PC-9 (cell line): Measurements from ENCODE around the gene ST6GALNAC3. TPM values are rescaled to one million over a fixed set of nuclear protein-coding genes. Genes with fewer than 3 reads are reported as not detected.
"Not testable (repeated sequence)": the region's sequence is repeated elsewhere in the genome, so short reads cannot be mapped to it uniquely, and the experiment has no call there.

ENCODE experiments used
- BruUV-seq: library from RNA; stranded (reverse); fragments of 400-500 nt; replicated peaks from 2 replicates; lab custom pipeline; 2021; lab: Mats Ljungman, UMichigan
- CTCF ChIA-PET: fragments of 300-600 bp; sonication (Branson Sonifier 250); formaldehyde crosslinking; loops from one replicate; lab custom pipeline; 2022; ENCODE audit warnings: antibody characterized with exemption; lab: Charles Lee
- POLR2A ChIA-PET: fragments of 300-600 bp; sonication (Branson Sonifier 250); formaldehyde crosslinking; loops from one replicate; lab custom pipeline; 2022; ENCODE audit warnings: antibody characterized with exemption; ENCODE audit not compliant: unreplicated experiment; lab: Charles Lee
- DNase-seq, 2 experiments: peaks; one replicate each; pipeline versions ENCODE4 v3.0.0 to v3.0.0-alpha.2; 2015 to 2022; ENCODE audit warnings: mixed read lengths in 1 of 2
- H2AFZ ChIP-seq: fragments of 200-600 bp; sonication (generic); 2 replicates; pipeline ENCODE4 v1.8.1; 2017; ENCODE audit warnings: antibody characterized with exemption
- H3F3A ChIP-seq: fragments of 200-600 bp; sonication (generic); 2 replicates; pipeline ENCODE4 v1.8.1; 2017; ENCODE audit warnings: antibody characterized with exemption, mild to moderate bottlenecking, low read depth; ENCODE audit not compliant: insufficient read depth
- H3K27ac ChIP-seq: fragments of 200-600 bp; sonication (generic); 2 replicates; pipeline ENCODE4 v1.6.1; 2016; ENCODE audit warnings: mixed run types
- H3K27me3 ChIP-seq: fragments of 200-600 bp; sonication (generic); 2 replicates; pipeline ENCODE4 v1.6.1; 2016; ENCODE audit warnings: low read depth, mixed run types; ENCODE audit not compliant: insufficient read depth
- H3K36me3 ChIP-seq: fragments of 200-600 bp; sonication (generic); 2 replicates; pipeline ENCODE4 v1.6.1; 2016; ENCODE audit warnings: low read depth, mixed run types
- H3K4me1 ChIP-seq: fragments of 200-600 bp; sonication (generic); replicated peaks from 2 replicates; pipeline ENCODE4 v1.6.1; 2016; ENCODE audit warnings: mixed run types; ENCODE audit not compliant: insufficient read depth
- H3K4me2 ChIP-seq: fragments of 200-600 bp; sonication (generic); 2 replicates; pipeline ENCODE4 v1.6.1; 2017; ENCODE audit warnings: mixed run types
- H3K4me3 ChIP-seq: fragments of 200-600 bp; sonication (generic); 2 replicates; pipeline ENCODE4 v1.6.1; 2016; ENCODE audit warnings: mixed run types
- H3K79me2 ChIP-seq: fragments of 200-600 bp; sonication (generic); 2 replicates; pipeline ENCODE4 v1.6.1; 2017; ENCODE audit warnings: low read depth, mixed run types
- H3K9me2 ChIP-seq: fragments of 200-600 bp; sonication (generic); 2 replicates; pipeline ENCODE4 v1.8.1; 2017; ENCODE audit warnings: mild to moderate bottlenecking; ENCODE audit not compliant: insufficient read depth
- H3K9me3 ChIP-seq: fragments of 200-600 bp; sonication (generic); 2 replicates; pipeline ENCODE4 v1.8.1; 2016; ENCODE audit warnings: low read depth; ENCODE audit not compliant: insufficient read depth
- H4K20me1 ChIP-seq: fragments of 200-600 bp; sonication (generic); 2 replicates; pipeline ENCODE4 v1.8.1; 2017; ENCODE audit not compliant: insufficient read depth
- CTCF ChIP-seq: fragments of 200-600 bp; sonication (generic); conservative IDR thresholded peaks from 2 replicates; pipeline ENCODE4 v1.6.1; 2017; ENCODE audit warnings: mixed run types, antibody characterized with exemption, mild to moderate bottlenecking, moderate library complexity
- EZH2 ChIP-seq: fragments of 200-600 bp; sonication (generic); IDR thresholded peaks from 2 replicates; pipeline ENCODE4 v1.8.0; 2017; ENCODE audit warnings: antibody characterized with exemption, low read depth
- intact Hi-C: fragments of 100-400 bp; cut with micrococcal nuclease; formaldehyde crosslinking; loops from one replicate; pipeline ENCODE4 v1.10.0; 2022; ENCODE audit not compliant: unreplicated experiment
- total RNA-seq: library from RNA; stranded (reverse); gene quantifications from 2 replicates; pipeline ENCODE4 v1.2.3, GENCODE V29; 2021

ST6GALNAC3 gene
- total RNA-seq, 1 experiment from 2014 or later: 0.04 TPM

- POLR2A ChIA-PET: no interaction called here
- Histone ChIP-seq H4K20me1 (no peaks in the 10 kb centered on the region), H3K4me3 (no peak overlapping the region), H3K4me1 (no peaks in the 10 kb centered on the region), H3K9me3 (no peaks in the 10 kb centered on the region), H3F3A (no peaks in the 10 kb centered on the region), H3K27ac (no peak overlapping the region), H3K4me2 (no peak overlapping the region), H2AFZ (no peak overlapping the region), H3K79me2 (no peaks in the 10 kb centered on the region), H3K36me3 (no peaks in the 10 kb centered on the region), H3K9me2 (no peaks in the 10 kb centered on the region), H3K27me3 (no peaks in the 10 kb centered on the region)
- BruUV-seq: no TSS peak
- CTCF ChIA-PET: no interaction called here
- intact Hi-C loops: no loop called here
- no peak for DNase-seq
- TF ChIP-seq CTCF (no peak), EZH2 (no peak)
These were observed 26.3 kb upstream of the ST6GALNAC3 start for GRCh38 chr1:76048219-76048618.

GRCh38 chr1:76048926-76049325, 25.6 kb upstream of the ST6GALNAC3 start:
- no peaks in the 10 kb centered on the region for H3K9me3 ChIP-seq
- TF ChIP-seq EZH2 (no peak), CTCF (no peak)
- no TSS peak for BruUV-seq
- no peak for DNase-seq
- no peaks in the 10 kb centered on the region for H3F3A ChIP-seq
- no peaks in the 10 kb centered on the region for H3K79me2 ChIP-seq
- H3K4me1 ChIP-seq: no peaks in the 10 kb centered on the region
- ChIA-PET CTCF (no interaction called here), POLR2A (no interaction called here)
- intact Hi-C loops: no loop called here
- no peak overlapping the region for H3K4me3 ChIP-seq
- no peak overlapping the region for H3K4me2 ChIP-seq
- no peaks in the 10 kb centered on the region for H3K27me3 ChIP-seq
- H3K9me2 ChIP-seq: no peaks in the 10 kb centered on the region
- no peaks in the 10 kb centered on the region for H4K20me1 ChIP-seq
- H2AFZ ChIP-seq: no peak overlapping the region
- no peaks in the 10 kb centered on the region for H3K36me3 ChIP-seq
- no peak overlapping the region for H3K27ac ChIP-seq

GRCh38 chr1:76049498-76049897, 25.0 kb upstream of the ST6GALNAC3 start:
- H3K4me2 ChIP-seq: no peak overlapping the region
- BruUV-seq: no TSS peak
- no peaks in the 10 kb centered on the region for H3K79me2 ChIP-seq
- H3K27me3 ChIP-seq: no peaks in the 10 kb centered on the region
- no peak for TF ChIP-seq EZH2
- TF ChIP-seq CTCF: no peak
- no peak overlapping the region for H3K27ac ChIP-seq
- ChIA-PET CTCF (no interaction called here), POLR2A (no interaction called here)
- no peaks in the 10 kb centered on the region for H3K36me3 ChIP-seq
- DNase-seq: no peak
- H3K9me2 ChIP-seq: no peaks in the 10 kb centered on the region
- intact Hi-C loops: no loop called here
- no peak overlapping the region for H3K4me3 ChIP-seq
- H2AFZ ChIP-seq: no peak overlapping the region
- H3F3A ChIP-seq: no peaks in the 10 kb centered on the region
- H3K4me1 ChIP-seq: no peaks in the 10 kb centered on the region
- H3K9me3 ChIP-seq: no peaks in the 10 kb centered on the region
- no peaks in the 10 kb centered on the region for H4K20me1 ChIP-seq

- H3K4me3 ChIP-seq, POLR2A ChIA-PET, H3F3A ChIP-seq, H3K4me2 ChIP-seq, H3K9me3 ChIP-seq, CTCF ChIA-PET, H4K20me1 ChIP-seq, H3K79me2 ChIP-seq, BruUV-seq, H3K27me3 ChIP-seq, DNase-seq, intact Hi-C loops, H3K4me1 ChIP-seq, H3K9me2 ChIP-seq, H2AFZ ChIP-seq, H3K36me3 ChIP-seq, H3K27ac ChIP-seq: not testable (repeated sequence)
These were observed 24.5 kb upstream of the ST6GALNAC3 start for GRCh38 chr1:76050073-76050472.
